ENCODE measurements around the gene HEATR3.

DNA sequence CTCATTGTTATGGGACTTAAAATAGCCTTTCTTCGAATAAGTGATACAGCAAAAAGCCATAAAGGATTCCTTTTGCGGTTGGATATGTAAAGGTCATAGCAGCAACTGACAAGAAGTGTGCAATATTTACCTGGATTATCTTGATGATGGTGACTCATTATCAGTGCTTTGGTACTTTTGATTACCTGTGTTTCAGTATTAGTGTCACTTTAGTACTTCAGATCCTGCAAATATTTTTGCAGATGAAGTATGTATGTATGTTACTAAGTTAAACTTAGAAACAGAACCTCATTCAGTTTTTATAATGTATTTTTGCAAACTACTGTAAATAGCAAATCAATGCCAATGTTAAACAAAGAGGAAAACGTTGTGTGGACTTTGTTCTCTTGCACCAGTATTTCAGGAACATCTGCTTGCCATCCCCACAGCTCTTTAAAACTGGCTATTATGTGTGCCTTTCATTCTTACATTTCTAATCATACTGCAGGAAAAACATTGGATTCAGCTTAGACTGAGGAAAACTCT is 30.2 kb upstream of the HEATR3 start:
- TF ChIP-seq, protein P1, sequence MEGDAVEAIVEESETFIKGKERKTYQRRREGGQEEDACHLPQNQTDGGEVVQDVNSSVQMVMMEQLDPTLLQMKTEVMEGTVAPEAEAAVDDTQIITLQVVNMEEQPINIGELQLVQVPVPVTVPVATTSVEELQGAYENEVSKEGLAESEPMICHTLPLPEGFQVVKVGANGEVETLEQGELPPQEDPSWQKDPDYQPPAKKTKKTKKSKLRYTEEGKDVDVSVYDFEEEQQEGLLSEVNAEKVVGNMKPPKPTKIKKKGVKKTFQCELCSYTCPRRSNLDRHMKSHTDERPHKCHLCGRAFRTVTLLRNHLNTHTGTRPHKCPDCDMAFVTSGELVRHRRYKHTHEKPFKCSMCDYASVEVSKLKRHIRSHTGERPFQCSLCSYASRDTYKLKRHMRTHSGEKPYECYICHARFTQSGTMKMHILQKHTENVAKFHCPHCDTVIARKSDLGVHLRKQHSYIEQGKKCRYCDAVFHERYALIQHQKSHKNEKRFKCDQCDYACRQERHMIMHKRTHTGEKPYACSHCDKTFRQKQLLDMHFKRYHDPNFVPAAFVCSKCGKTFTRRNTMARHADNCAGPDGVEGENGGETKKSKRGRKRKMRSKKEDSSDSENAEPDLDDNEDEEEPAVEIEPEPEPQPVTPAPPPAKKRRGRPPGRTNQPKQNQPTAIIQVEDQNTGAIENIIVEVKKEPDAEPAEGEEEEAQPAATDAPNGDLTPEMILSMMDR (IDR thresholded peaks at IDR 0.05): no peak
- TF ChIP-seq POLR2A (IDR thresholded peaks at IDR 0.05): no peak

Data from heart left ventricle (tissue), 13 donors.